GM18508 (cell line): Measurements from ENCODE around the gene RASGRP3.
"Not testable (repeated sequence)": the region's sequence is repeated elsewhere in the genome, so short reads cannot be mapped to it uniquely, and the experiment has no call there.

Experiments
- ATAC-seq: cut with Tn5 transposase; IDR thresholded peaks from one replicate; pipeline ENCODE4 v1.9.1; 2021; ENCODE audit warnings: moderate number of reproducible peaks; ENCODE audit not compliant: insufficient read depth, unreplicated experiment

The RASGRP3 gene

GRCh38 chr2:33452545-33452944 lies 23.9 kb upstream of the RASGRP3 start:
- no peak for ATAC-seq

GRCh38 chr2:33453905-33454479 lies 22.5 kb upstream of the RASGRP3 start:
- ATAC-seq, result no peak

- ATAC-seq, result no peak
Measured at GRCh38 chr2:33457556-33458247, 18.7 kb upstream of the RASGRP3 start.

GRCh38 chr2:33458248-33458819 lies 18.1 kb upstream of the RASGRP3 start:
- no peak for ATAC-seq

GRCh38 chr2:33459745-33460144 lies 16.7 kb upstream of the RASGRP3 start:
- no peak for ATAC-seq

GRCh38 chr2:33462512-33462911 lies 13.9 kb upstream of the RASGRP3 start:
- not testable (repeated sequence) for ATAC-seq

- no peak for ATAC-seq
Measured at GRCh38 chr2:33467413-33467812, 9.0 kb upstream of the RASGRP3 start.

GRCh38 chr2:33469238-33469637 lies 7.2 kb upstream of the RASGRP3 start:
- ATAC-seq, result no peak

GRCh38 chr2:33475224-33476130 lies 972 bp upstream of the RASGRP3 start:
- peak; percentile 30 for ATAC-seq

GRCh38 chr2:33476793-33477190 lies 343 bp downstream of the RASGRP3 start:
- no peak for ATAC-seq

- ATAC-seq, result peak; percentile 22
Measured at GRCh38 chr2:33477473-33478468, 1.3 kb downstream of the RASGRP3 start.

GRCh38 chr2:33478968-33479731 lies 2.7 kb downstream of the RASGRP3 start:
- no peak for ATAC-seq

GRCh38 chr2:33482518-33482917 lies 6.1 kb downstream of the RASGRP3 start:
- no peak for ATAC-seq

- ATAC-seq, result peak; percentile 9
Measured at GRCh38 chr2:33484042-33484621, 7.7 kb downstream of the RASGRP3 start.

- no peak for ATAC-seq
Measured at GRCh38 chr2:33485051-33485450, 8.6 kb downstream of the RASGRP3 start.

GRCh38 chr2:33486544-33486943 lies 10.1 kb downstream of the RASGRP3 start:
- ATAC-seq, result no peak

GRCh38 chr2:33488178-33488690 lies 11.8 kb downstream of the RASGRP3 start:
- peak; percentile 37 for ATAC-seq
